GM23248 (cell line): ENCODE results near the gene SCRN3. TPM values are rescaled to one million over a fixed set of nuclear protein-coding genes. Genes with fewer than 3 reads are reported as not detected.
"Not testable (repeated sequence)": the region's sequence is repeated elsewhere in the genome, so short reads cannot be mapped to it uniquely, and the experiment has no call there.

ENCODE experiments used
- DNase-seq: peaks from one replicate; pipeline ENCODE4 v3.0.0-alpha.2; 2015
- H2AFZ ChIP-seq: fragments of 200-600 bp; sonication (generic); 2 replicates; pipeline ENCODE4 v1.6.1; 2016; ENCODE audit warnings: antibody characterized with exemption
- H3F3A ChIP-seq: fragments of 200-600 bp; sonication (generic); 2 replicates; pipeline ENCODE4 v1.6.1; 2016; ENCODE audit warnings: mild to moderate bottlenecking, antibody characterized with exemption, mixed run types; ENCODE audit not compliant: insufficient read depth
- H3K27ac ChIP-seq: fragments of 200-600 bp; sonication (generic); 2 replicates; pipeline ENCODE4 v1.5.1; 2016; ENCODE audit warnings: mild to moderate bottlenecking
- H3K27me3 ChIP-seq: fragments of 200-600 bp; sonication (generic); replicated peaks from 2 replicates; pipeline ENCODE4 v1.6.1; 2016; ENCODE audit warnings: mild to moderate bottlenecking; ENCODE audit not compliant: insufficient read depth
- H3K36me3 ChIP-seq: fragments of 200-600 bp; sonication (generic); 2 replicates; pipeline ENCODE4 v1.6.1; 2016; ENCODE audit warnings: low read depth, mild to moderate bottlenecking
- H3K4me1 ChIP-seq: fragments of 200-600 bp; sonication (generic); 2 replicates; pipeline ENCODE4 v1.6.1; 2016; ENCODE audit warnings: mild to moderate bottlenecking; ENCODE audit not compliant: insufficient read depth
- H3K4me2 ChIP-seq: fragments of 200-600 bp; sonication (generic); one replicate; pipeline ENCODE4 v1.6.1; 2016; ENCODE audit warnings: mild to moderate bottlenecking; ENCODE audit not compliant: unreplicated experiment
- H3K4me3 ChIP-seq: fragments of 200-600 bp; sonication (generic); 2 replicates; pipeline ENCODE4 v1.5.1; 2016; ENCODE audit warnings: mild to moderate bottlenecking
- H3K79me2 ChIP-seq: fragments of 200-600 bp; sonication (generic); 2 replicates; pipeline ENCODE4 v1.6.1; 2016; ENCODE audit warnings: mild to moderate bottlenecking; ENCODE audit not compliant: insufficient read depth
- H3K9ac ChIP-seq: fragments of 200-600 bp; sonication (generic); 2 replicates; pipeline ENCODE4 v1.6.1; 2016; ENCODE audit warnings: mild to moderate bottlenecking
- H3K9me2 ChIP-seq: fragments of 200-600 bp; sonication (generic); 2 replicates; pipeline ENCODE4 v1.6.1; 2016; ENCODE audit warnings: mixed run types, mild to moderate bottlenecking, moderate library complexity; ENCODE audit not compliant: insufficient read depth
- H3K9me3 ChIP-seq: fragments of 200-600 bp; sonication (generic); one replicate; pipeline ENCODE4 v1.6.1; 2017; ENCODE audit warnings: low read depth
- H4K20me1 ChIP-seq: fragments of 200-600 bp; sonication (generic); 2 replicates; pipeline ENCODE4 v1.6.0; 2016; ENCODE audit not compliant: insufficient read depth
- EZH2 ChIP-seq: fragments of 200-600 bp; sonication (generic); IDR thresholded peaks from 2 replicates; pipeline ENCODE4 v1.6.1; 2018; ENCODE audit warnings: antibody characterized with exemption, mild to moderate bottlenecking; ENCODE audit not compliant: insufficient read depth, poor library complexity, severe bottlenecking
- EZH2phosphoT487 ChIP-seq: fragments of 200-600 bp; sonication (generic); IDR thresholded peaks from 2 replicates; pipeline ENCODE4 v1.6.1; 2018; ENCODE audit warnings: antibody characterized with exemption, moderate library complexity, mild to moderate bottlenecking, low read depth; ENCODE audit not compliant: insufficient read depth
- WGBS, 2 experiments: methylation state at CpG; one replicate each; pipeline ENCODE4 v1.1.6; 2015 to 2017; ENCODE audit warnings: low lambda C conversion rate in 2 of 2, low coverage in 1 of 2; ENCODE audit errors: missing lambda C conversion rate in 2 of 2; 5-methylcytosine and 5-hydroxymethylcytosine counted together
- in situ Hi-C: fragments of 300-500 bp; cut with MboI; formaldehyde crosslinking; loops from 2 replicates; pipeline ENCODE4 v1.15.0; 2020
- polyA plus RNA-seq: library from polyadenylated mRNA; unstranded; fragments of >200 nt; fragmentation: Nextera tagmentation; extraction: Ambion mirVana; gene quantifications from 2 replicates; pipeline ENCODE4 v1.2.1, GENCODE V29; 2016
- total RNA-seq: library from RNA; depleted of rRNA; stranded (reverse); fragments of >200 nt; shearing (Covaris generic); gene quantifications from 2 replicates; pipeline ENCODE4 v1.2.3, GENCODE V29; 2014

Gene SCRN3
- total and polyA plus RNA-seq, 2 experiments from 2014 or later: 17.3 to 19.1 TPM

DNA sequence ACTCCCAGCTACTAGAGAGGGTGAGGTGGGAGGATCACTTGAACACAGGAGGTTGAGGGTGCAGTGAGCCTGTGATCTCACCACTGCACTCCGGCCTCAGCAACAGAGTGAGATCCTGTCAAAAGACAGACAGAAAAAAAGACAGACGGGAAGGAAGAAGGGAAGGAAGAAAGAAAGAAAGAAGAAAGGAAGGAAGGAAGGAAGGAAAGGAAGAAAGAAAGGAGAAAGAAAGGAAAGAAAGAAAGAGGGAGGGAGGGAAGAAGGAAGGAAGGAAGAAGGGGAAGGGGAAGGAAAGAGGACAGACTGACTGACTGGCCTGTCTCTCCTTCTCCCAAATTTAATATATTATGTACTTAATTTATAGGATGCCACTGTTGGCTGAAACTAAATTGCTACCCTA, 39.2 kb upstream of the SCRN3 start:
- in situ Hi-C loops: no loop called here
- Histone ChIP-seq H3K4me3 (no peak overlapping the region), H3F3A (no peaks in the 10 kb centered on the region), H3K9ac (no peak overlapping the region), H3K4me2 (no peak overlapping the region), H3K27ac (no peak overlapping the region), H3K4me1 (no peaks in the 10 kb centered on the region), H3K36me3 (no peaks in the 10 kb centered on the region; the same call in 1 of the 2 replicates), H3K9me2 (no peaks in the 10 kb centered on the region), H4K20me1 (no peaks in the 10 kb centered on the region), H3K79me2 (no peaks in the 10 kb centered on the region), H3K9me3 (no peaks in the 10 kb centered on the region), H3K27me3 (no peaks in the 10 kb centered on the region), H2AFZ (no peak overlapping the region)
- DNase-seq: no peak
- WGBS, 2 experiments: 94 to 96% methylated on average over 2 of the region's 2 CpGs
- TF ChIP-seq EZH2phosphoT487 (no peak), EZH2 (no peak)

GRCh38 chr2:174359663-174360062, 35.9 kb upstream of the SCRN3 start:
- DNase-seq, H3K9me3 ChIP-seq, H3K9ac ChIP-seq, H3K4me3 ChIP-seq, in situ Hi-C loops, H3K4me2 ChIP-seq, H3F3A ChIP-seq, H3K9me2 ChIP-seq, H4K20me1 ChIP-seq, H3K27me3 ChIP-seq, H3K79me2 ChIP-seq, H3K36me3 ChIP-seq, H3K4me1 ChIP-seq, H2AFZ ChIP-seq, H3K27ac ChIP-seq: not testable (repeated sequence)
- WGBS, 2 experiments: 93 to 95% methylated on average over 4 of the region's 4 CpGs

GRCh38 chr2:174362949-174363348, 32.6 kb upstream of the SCRN3 start:
- no peak for DNase-seq
- WGBS, 2 experiments: 95 to 97% methylated on average over 1 of the region's 1 CpG
- Histone ChIP-seq H3F3A (no peaks in the 10 kb centered on the region), H3K27me3 (no peaks in the 10 kb centered on the region), H3K9me3 (no peaks in the 10 kb centered on the region), H3K9me2 (no peaks in the 10 kb centered on the region), H3K4me2 (no peak overlapping the region), H3K9ac (no peak overlapping the region), H2AFZ (no peak overlapping the region), H3K4me3 (no peak overlapping the region), H3K79me2 (no peaks in the 10 kb centered on the region), H4K20me1 (no peaks in the 10 kb centered on the region), H3K36me3 (peaks cover 10% of the 10 kb centered on the region; the same call in 1 of the 2 replicates), H3K27ac (no peak overlapping the region), H3K4me1 (no peaks in the 10 kb centered on the region)
- TF ChIP-seq EZH2phosphoT487 (no peak), EZH2 (no peak)
- in situ Hi-C loops: no loop called here

DNA sequence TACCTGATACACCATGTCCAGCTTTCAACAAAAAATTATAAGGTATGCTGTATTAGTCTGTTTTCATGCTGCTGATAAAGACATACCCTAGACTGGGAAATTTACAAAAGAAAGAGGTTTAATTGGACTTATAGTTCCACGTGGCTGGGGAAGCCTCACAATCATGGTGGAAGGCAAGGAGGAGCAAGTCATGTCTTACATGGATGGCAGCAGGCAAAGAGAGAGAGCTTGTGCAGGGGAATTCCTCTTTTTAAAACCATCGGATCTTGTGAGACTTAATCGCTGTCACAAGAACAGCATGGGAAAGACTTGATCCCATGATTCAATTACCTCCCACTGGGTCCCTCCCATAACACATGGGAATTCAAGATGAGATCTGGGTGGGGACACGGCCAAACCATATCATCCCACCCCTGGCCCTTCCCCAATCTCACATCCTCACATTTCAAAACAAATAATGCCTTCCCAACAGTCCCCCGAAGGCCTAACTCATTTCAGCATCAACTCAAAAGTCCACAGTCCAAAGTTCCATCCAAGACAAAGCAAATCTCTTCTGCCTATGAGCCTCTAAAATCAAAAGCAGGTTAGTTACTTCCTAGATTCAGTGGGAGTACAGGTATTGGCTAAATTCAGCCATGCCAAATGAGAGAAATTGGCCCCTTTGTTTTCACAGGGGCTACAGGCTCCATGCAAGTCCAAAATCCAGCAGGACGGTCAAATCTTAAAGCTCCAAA, 31.9 kb upstream of the SCRN3 start:
- H3K4me1 ChIP-seq, H4K20me1 ChIP-seq, H3K4me2 ChIP-seq, H3K9ac ChIP-seq, H3K27me3 ChIP-seq, H3K27ac ChIP-seq, DNase-seq, in situ Hi-C loops, H3K9me3 ChIP-seq, H3K9me2 ChIP-seq, H3K79me2 ChIP-seq, H3K4me3 ChIP-seq, H2AFZ ChIP-seq, H3F3A ChIP-seq: not testable (repeated sequence)
- H3K36me3 ChIP-seq: peaks cover 12% of the 10 kb centered on the region; the same call in 1 of the 2 replicates
- 91 to 94% methylated on average over 6 of the region's 6 CpGs for WGBS, 2 experiments

DNA sequence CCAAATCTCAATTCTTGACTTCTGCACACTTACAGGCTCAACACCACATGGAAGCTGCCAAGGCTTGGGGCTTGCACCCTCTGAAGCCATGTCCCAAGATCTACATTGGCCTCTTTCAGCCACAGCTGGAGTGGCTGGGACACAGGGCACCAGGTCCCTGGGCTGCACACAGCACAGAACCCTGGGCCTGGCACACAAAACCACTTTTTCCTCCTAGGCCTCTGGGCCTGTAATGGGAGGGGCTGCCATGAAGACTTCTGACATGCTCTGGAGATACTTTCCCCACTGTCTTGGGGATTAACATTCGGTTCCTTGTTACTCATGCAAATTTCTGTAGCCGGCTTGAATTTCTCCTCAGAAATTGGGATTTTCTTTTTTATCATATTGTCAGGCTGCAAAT, 30.9 kb upstream of the SCRN3 start:
- 96 to 100% methylated on average over 2 of the region's 2 CpGs for WGBS, 2 experiments
- Histone ChIP-seq H3K9ac (no peak overlapping the region), H3K9me2 (no peaks in the 10 kb centered on the region), H3K9me3 (no peaks in the 10 kb centered on the region), H3K27ac (no peak overlapping the region), H3K79me2 (no peaks in the 10 kb centered on the region; the same call in 1 of the 2 replicates), H3K27me3 (no peaks in the 10 kb centered on the region), H3K4me1 (no peaks in the 10 kb centered on the region), H2AFZ (no peak overlapping the region), H3K36me3 (peaks cover 12% of the 10 kb centered on the region; the same call in 1 of the 2 replicates), H3K4me3 (no peak overlapping the region), H4K20me1 (no peaks in the 10 kb centered on the region), H3K4me2 (no peak overlapping the region), H3F3A (no peaks in the 10 kb centered on the region)
- in situ Hi-C loops: no loop called here
- TF ChIP-seq EZH2phosphoT487 (no peak), EZH2 (no peak)
- DNase-seq: no peak
